Measurements from ENCODE around the gene ZMAT3. TPM values are rescaled to one million over a fixed set of nuclear protein-coding genes. Genes with fewer than 3 reads are reported as not detected.
A peak's percentile ranks its signal among the peaks of the same experiment; 100 is the strongest.

Gene ZMAT3
- 9.2 and 10.4 TPM in 2 replicates for total RNA-seq (2021; fragmentation: NEBNext Ultra II Directional; extraction: Animal tissue kit (Norgen Biotek cat#: 25700))
- polyA plus RNA-seq (2011; rRNA removed) = 4.1 and 5.0 TPM in 2 replicates
- polyA plus RNA-seq (2011; cell fraction: cytosol; rRNA removed) = 4.0 TPM
- 5.5 TPM for polyA plus RNA-seq (2011; cell fraction: nucleus; rRNA removed)
- polyA plus RNA-seq (2012, experiment 1 of 2) = 4.1 to 6.8 TPM (median 5.6 TPM) in 4 replicates
- 0.63 TPM for polyA plus RNA-seq (2012, experiment 2 of 2)
- 6.4 TPM for polyA plus RNA-seq (2013, experiment 1 of 2)
- polyA plus RNA-seq (2013, experiment 2 of 2) = 6.7 TPM
- 28.7 and 35.5 TPM in 2 replicates for polyA minus RNA-seq (2011; rRNA and poly(A)+ RNA removed)
- polyA minus RNA-seq (2011; cell fraction: cytosol; rRNA and poly(A)+ RNA removed) = 16.4 TPM
- polyA minus RNA-seq (2011; cell fraction: nucleus; rRNA and poly(A)+ RNA removed) = 21.1 TPM
- long read RNA-seq, experiment 1, partial matches to known transcripts = 0 of 2 reads
- long read RNA-seq, experiment 1, other reads (novel, unspliced or antisense) = 2 of 2 reads
- long read RNA-seq, experiment 2, partial matches to known transcripts = 4 of 4 reads
- long read RNA-seq, experiment 2, other reads (novel, unspliced or antisense) = 0 of 4 reads

- peak within 1 kb of the TSS; percentile 21 for H3K56ac ChIP-seq (replicated peaks; ENCODE audit: insufficient read length, low read depth, low read length)
- no peak within 1 kb of the TSS for H3K14ac ChIP-seq (ENCODE audit: insufficient read length)
- peak within 1 kb of the TSS in 3 of 4 experiments; percentile 54 to 78 (median 60); a peak in 6 of 7 replicates for H3K9ac ChIP-seq (replicated peaks in 1 of 4; ENCODE audit: extremely low read depth in 1 of 4, low read depth in 3 of 4, low read length in 3 of 4)
- 0 out of 2 replicates have a peak within 1 kb of the TSS, but pooled peaks have one; percentile 19 for H2AK5ac ChIP-seq (ENCODE audit: low read depth, low read length)
- no peak within 1 kb of the TSS for H4K91ac ChIP-seq (replicated peaks; ENCODE audit: insufficient read length, low read length)
- H4K20me1 ChIP-seq (replicated peaks in 1 of 2; ENCODE audit: control insufficient read depth in 1 of 2, insufficient read depth in 2 of 2, low read length in 2 of 2) = no peaks in the 10 kb centered on the region
- no peak within 1 kb of the TSS for H2BK20ac ChIP-seq (ENCODE audit: low read length)
- no peaks in the 10 kb centered on the region for H3K79me1 ChIP-seq (ENCODE audit: low read depth, low read length)
- POLR2A ChIA-PET (ENCODE audit: partially characterized antibody) = no interaction called here
- peaks cover 0 to 2% (median 0%) of the 10 kb centered on the region in 4 experiments; a peak in 2 of 7 replicates for H3K27me3 ChIP-seq (replicated peaks in 1 of 4; ENCODE audit: control insufficient read depth in 3 of 4, extremely low read depth in 1 of 4, insufficient read depth in 3 of 4, low read length in 3 of 4)
- peak within 1 kb of the TSS; percentile 39 for H4K5ac ChIP-seq (ENCODE audit: insufficient read length, low read depth, low read length)
- H3K23me2 ChIP-seq (ENCODE audit: low read depth, low read length) = peaks cover 8% of the 10 kb centered on the region
- no peak within 1 kb of the TSS for H2BK120ac ChIP-seq (replicated peaks; ENCODE audit: low read depth, low read length)
- H3K23ac ChIP-seq (ENCODE audit: insufficient read length) = no peak within 1 kb of the TSS
- peak within 1 kb of the TSS; percentile 92; the same call in 1 of the 2 replicates for H4K8ac ChIP-seq (ENCODE audit: extremely low read depth, insufficient read depth, low read length)
- peak within 1 kb of the TSS; percentile 88 to 98 for H3K4me2 ChIP-seq (ENCODE audit: insufficient read depth in 1 of 2, low read depth in 2 of 2, low read length in 2 of 2)
- H2BK15ac ChIP-seq (ENCODE audit: low read length) = peak within 1 kb of the TSS; percentile 16; the same call in 1 of the 2 replicates
- H2BK5ac ChIP-seq (ENCODE audit: low read depth, low read length) = peak within 1 kb of the TSS; percentile 52; the same call in 1 of the 2 replicates
- FAIRE-seq (no peak), DNase-seq (ENCODE audit: low read depth in 1 of 2, low spot score in 2 of 2) (peak; percentile 53 to 89)
- 2% methylated on average over 69 of the region's 80 CpGs; no CpG with 5 or more reads in 1 of the 2 experiments for WGBS, 2 experiments (ENCODE audit: extremely low coverage in 1 of 2, insufficient coverage in 1 of 2, insufficient read length in 1 of 2, insufficient replicate concordance in 2 of 2, low coverage in 1 of 2, low lambda C conversion rate in 2 of 2, missing lambda C conversion rate in 1 of 2)
- H3K18ac ChIP-seq (ENCODE audit: extremely low read depth, low read length) = peak within 1 kb of the TSS; percentile 71
- H3K79me2 ChIP-seq (ENCODE audit: control insufficient read depth in 1 of 2, insufficient read depth in 2 of 2, low read length in 2 of 2) = no peaks in the 10 kb centered on the region
- no peaks in the 10 kb centered on the region for H3K9me3 ChIP-seq (ENCODE audit: insufficient read depth in 2 of 2, low read depth in 1 of 2, low read length in 1 of 2)
- H2AFZ ChIP-seq (ENCODE audit: low read length) = peak within 1 kb of the TSS; percentile 98
- peak within 1 kb of the TSS; percentile 81 for H3K4ac ChIP-seq (replicated peaks; ENCODE audit: insufficient read length, low read depth, low read length)
- peaks cover 0 to 5% (median 0%) of the 10 kb centered on the region in 4 experiments; a peak in 3 of 8 replicates for H3K36me3 ChIP-seq (ENCODE audit: control insufficient read depth in 2 of 4, insufficient read depth in 4 of 4, low read length in 3 of 4)
- CTCF ChIA-PET (ENCODE audit: partially characterized antibody) = interaction anchor here (1.0 to 7.4 kb wide), 5 partner anchors 11 to 255 kb away, joined by 3 to 81 read pairs (median 14); no protein-coding TSS in a partner anchor
- H3K4me3 ChIP-seq (ENCODE audit: extremely low read depth in 1 of 4, insufficient read depth in 2 of 4, low read depth in 3 of 4, low read length in 4 of 4) = peak within 1 kb of the TSS; percentile 69 to 86 (median 80)
- peaks cover 0 to 7% (median 4%) of the 10 kb centered on the region in 4 experiments; a peak in 3 of 7 replicates for H3K4me1 ChIP-seq (replicated peaks in 1 of 4; ENCODE audit: control insufficient read depth in 3 of 4, insufficient read depth in 4 of 4, low read length in 3 of 4)
- H2BK12ac ChIP-seq (ENCODE audit: low read depth, low read length) = peak within 1 kb of the TSS; percentile 84; the same call in 1 of the 2 replicates
- 0 out of 2 replicates have a peak within 1 kb of the TSS, but pooled peaks have one; percentile 43 for H3K27ac ChIP-seq (ENCODE audit: low read depth, low read length)
- no peak for TF ChIP-seq BRCA1 (IDR thresholded peaks at IDR 0.05; ENCODE audit: low read depth, low read length)
Measured at GRCh38 chr3:179071323-179072099, at the start of gene ZMAT3. TSS of gene ZMAT3 (minus strand) at chr3:179071809. CDS start at chr3:179067752, 4,057 bp downstream.
